HCT116 (cell line): ENCODE results near the gene CASTOR1.

Experiments
- CEBPB ChIP-seq: IDR thresholded peaks from 2 replicates; pipeline ENCODE4 v1.6.1; 2012; ENCODE audit warnings: low read depth
- ELF1 ChIP-seq: IDR thresholded peaks from 2 replicates; pipeline ENCODE4 v1.6.1; 2012; ENCODE audit warnings: low read depth, borderline replicate concordance
- EZH2 ChIP-seq: fragments of 200-600 bp; sonication (generic); IDR thresholded peaks from 2 replicates; pipeline ENCODE4 v1.6.1; 2017; ENCODE audit warnings: antibody characterized with exemption, mixed run types
- JUND ChIP-seq: IDR thresholded peaks from 2 replicates; pipeline ENCODE4 v1.6.1; 2012
- MAX ChIP-seq: IDR thresholded peaks from 2 replicates; pipeline ENCODE4 v1.6.1; 2012
- POLR2A ChIP-seq: IDR thresholded peaks from 2 replicates; pipeline ENCODE4 v1.7.0; 2011; ENCODE audit warnings: borderline replicate concordance; ENCODE audit not compliant: insufficient read depth, insufficient read length; ENCODE audit errors: extremely low read depth
- RAD21 ChIP-seq: IDR thresholded peaks from 2 replicates; pipeline ENCODE4 v1.6.1; 2012; ENCODE audit warnings: low read depth, mild to moderate bottlenecking
- SIN3A ChIP-seq: IDR thresholded peaks from 2 replicates; pipeline ENCODE4 v1.6.1; 2012; ENCODE audit warnings: low read depth
- SP1 ChIP-seq: IDR thresholded peaks from 2 replicates; pipeline ENCODE4 v1.6.1; 2012; ENCODE audit warnings: low read depth
- YY1 ChIP-seq: IDR thresholded peaks from 2 replicates; pipeline ENCODE4 v1.6.1; 2011; ENCODE audit warnings: low read length, low read depth, moderate library complexity, mild to moderate bottlenecking; ENCODE audit not compliant: insufficient replicate concordance; ENCODE audit errors: extremely low read depth
- ZNF274 ChIP-seq: fragments of 200-500 bp; sonication (Bioruptor generic); IDR thresholded peaks from 2 replicates; pipeline ENCODE4 v1.6.1; 2014; ENCODE audit warnings: mild to moderate bottlenecking, low read depth, low read length, inconsistent platforms
- TF ChIP-seq, protein P1 (sequence below), 3 experiments: fragments of 200-600 bp in 1 of 3; sonication (generic) in 1 of 3; IDR thresholded peaks in 2 of 3; conservative IDR thresholded peaks in 1 of 3; 2 replicates each; pipeline ENCODE4 v1.5.1; 2012 to 2017; ENCODE audit warnings: low read depth in 2 of 3, low read length in 2 of 3, antibody characterized with exemption in 1 of 3, borderline replicate concordance in 1 of 3, control low read depth in 1 of 3, mild to moderate bottlenecking in 1 of 3, mixed read lengths in 1 of 3, mixed run types in 1 of 3, moderate library complexity in 1 of 3; ENCODE audit not compliant: insufficient read depth in 1 of 3

- TF ChIP-seq ZNF274 (no peak), RAD21 (no peak), CEBPB (no peak), JUND (no peak), SP1 (no peak), SIN3A (no peak), YY1 (no peak), POLR2A (no peak), EZH2 (no peak), MAX (no peak), ELF1 (no peak)
- TF ChIP-seq, protein P1, sequence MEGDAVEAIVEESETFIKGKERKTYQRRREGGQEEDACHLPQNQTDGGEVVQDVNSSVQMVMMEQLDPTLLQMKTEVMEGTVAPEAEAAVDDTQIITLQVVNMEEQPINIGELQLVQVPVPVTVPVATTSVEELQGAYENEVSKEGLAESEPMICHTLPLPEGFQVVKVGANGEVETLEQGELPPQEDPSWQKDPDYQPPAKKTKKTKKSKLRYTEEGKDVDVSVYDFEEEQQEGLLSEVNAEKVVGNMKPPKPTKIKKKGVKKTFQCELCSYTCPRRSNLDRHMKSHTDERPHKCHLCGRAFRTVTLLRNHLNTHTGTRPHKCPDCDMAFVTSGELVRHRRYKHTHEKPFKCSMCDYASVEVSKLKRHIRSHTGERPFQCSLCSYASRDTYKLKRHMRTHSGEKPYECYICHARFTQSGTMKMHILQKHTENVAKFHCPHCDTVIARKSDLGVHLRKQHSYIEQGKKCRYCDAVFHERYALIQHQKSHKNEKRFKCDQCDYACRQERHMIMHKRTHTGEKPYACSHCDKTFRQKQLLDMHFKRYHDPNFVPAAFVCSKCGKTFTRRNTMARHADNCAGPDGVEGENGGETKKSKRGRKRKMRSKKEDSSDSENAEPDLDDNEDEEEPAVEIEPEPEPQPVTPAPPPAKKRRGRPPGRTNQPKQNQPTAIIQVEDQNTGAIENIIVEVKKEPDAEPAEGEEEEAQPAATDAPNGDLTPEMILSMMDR (IDR thresholded peaks at IDR 0.05 in 2 of 3, conservative IDR thresholded peaks at IDR 0.05 in 1 of 3; ENCODE audit: borderline replicate concordance in 1 of 3, insufficient read depth in 1 of 3, low read depth in 2 of 3, low read length in 2 of 3), result no peak
Observed at GRCh38 chr22:30296833-30297232, 7.5 kb upstream of the CASTOR1 start.
